GM12878 (cell line): ENCODE measurements around the gene H2AZ2. TPM values are rescaled to one million over a fixed set of nuclear protein-coding genes. Genes with fewer than 3 reads are reported as not detected.

Source experiments
- ATAC-seq: fragments of 200-7000 bp; cut with Tn5 transposase; 3 replicates; pipeline ENCODE4 v1.9.1; 2020; ENCODE audit warnings: mild to moderate bottlenecking, moderate library complexity
- BruUV-seq: library from RNA; stranded (reverse); fragments of 400-500 nt; replicated peaks from 2 replicates; lab custom pipeline; 2021; lab: Mats Ljungman, UMichigan
- CTCF ChIA-PET: fragments of 300-600 bp; sonication (Branson Sonifier 250); formaldehyde crosslinking; extraction: SDS; loops from one replicate; lab custom pipeline; 2021; ENCODE audit warnings: inconsistent platforms; lab: Yijun Ruan, JAX
- POLR2A ChIA-PET: fragments of 350-600 bp; formaldehyde crosslinking; extraction: SDS; loops from one replicate; lab custom pipeline; 2021; ENCODE audit warnings: inconsistent platforms; lab: Charles Lee
- RAD21 ChIA-PET: fragments of 300-600 bp; sonication (Branson Sonifier 250); formaldehyde crosslinking; loops from one replicate; lab custom pipeline; 2023; ENCODE audit warnings: antibody characterized with exemption; ENCODE audit not compliant: unreplicated experiment; lab: Charles Lee
- SMC1A ChIA-PET: fragments of 300-600 bp; sonication (Branson Sonifier 250); formaldehyde crosslinking; loops from one replicate; lab custom pipeline; 2023; ENCODE audit not compliant: unreplicated experiment, uncharacterized antibody; lab: Charles Lee
- DNase-seq: peaks from one replicate; pipeline ENCODE4 v3.0.0-alpha.2; 2011; ENCODE audit warnings: low read depth, low spot score
- FAIRE-seq: peaks from 3 replicates; lab custom pipeline; 2011; peaks lifted over from hg19 to GRCh38; lab: Jason Lieb, UNC
- H2AFZ ChIP-seq: 2 replicates; pipeline ENCODE4 v1.6.0; 2011; ENCODE audit warnings: low read depth, low read length, control low read depth; ENCODE audit not compliant: control insufficient read depth
- H3K27ac ChIP-seq: 2 replicates; pipeline ENCODE4 v1.5.1; 2011; ENCODE audit warnings: control low read depth; ENCODE audit not compliant: control insufficient read depth, insufficient read depth
- H3K27me3 ChIP-seq, 2 experiments: replicated peaks in 1 of 2; 2 replicates each; pipeline versions ENCODE4 v1.6.0 to v1.6.1; 2011; ENCODE audit warnings: low read length in 1 of 2; ENCODE audit not compliant: control insufficient read depth in 2 of 2, insufficient read depth in 2 of 2
- H3K36me3 ChIP-seq, 2 experiments: 2 replicates each; pipeline ENCODE4 v1.5.1; 2011; ENCODE audit warnings: low read length in 1 of 2; ENCODE audit not compliant: control insufficient read depth in 2 of 2, insufficient read depth in 2 of 2
- H3K4me1 ChIP-seq: 2 replicates; pipeline ENCODE4 v1.6.1; 2011; ENCODE audit warnings: mild to moderate bottlenecking, low read length, moderate library complexity, mixed read lengths; ENCODE audit not compliant: control insufficient read depth, insufficient read depth
- H3K4me2 ChIP-seq: 2 replicates; pipeline ENCODE4 v1.6.0; 2011; ENCODE audit warnings: control low read depth; ENCODE audit not compliant: control insufficient read depth, insufficient read depth
- H3K4me3 ChIP-seq: fragments of 200-600 bp; sonication (generic); 2 replicates; pipeline ENCODE4 v1.5.1; 2016
- H3K79me2 ChIP-seq: 2 replicates; pipeline ENCODE4 v1.6.0; 2011; ENCODE audit warnings: low read length; ENCODE audit not compliant: control insufficient read depth, insufficient read depth
- H3K9ac ChIP-seq: 2 replicates; pipeline ENCODE4 v1.8.0; 2011; ENCODE audit warnings: low read length, control low read depth, mixed read lengths; ENCODE audit not compliant: control insufficient read depth, insufficient read depth
- H3K9me3 ChIP-seq: replicated peaks from 3 replicates; pipeline ENCODE4 v1.5.1; 2011; ENCODE audit warnings: mild to moderate bottlenecking, low read length; ENCODE audit not compliant: control insufficient read depth, insufficient read depth
- H4K20me1 ChIP-seq: 2 replicates; pipeline ENCODE4 v1.6.0; 2011; ENCODE audit not compliant: control insufficient read depth, insufficient read depth
- CHD2 ChIP-seq: IDR thresholded peaks from 2 replicates; pipeline ENCODE4 v1.6.1; 2011; ENCODE audit warnings: low read depth, low read length, improper control_type of control experiment, borderline replicate concordance
- ESRRA ChIP-seq: IDR thresholded peaks from 2 replicates; pipeline ENCODE4 v1.6.1; 2012; ENCODE audit warnings: mild to moderate bottlenecking, low read length, improper control_type of control experiment
- HDAC6 ChIP-seq: fragments of 200-600 bp; sonication (generic); IDR thresholded peaks from one replicate; pipeline ENCODE4 v1.8.0; 2017; ENCODE audit warnings: antibody characterized with exemption; ENCODE audit not compliant: unreplicated experiment
- JUNB ChIP-seq: IDR thresholded peaks from 2 replicates; pipeline ENCODE4 v1.6.1; 2016; ENCODE audit warnings: antibody characterized with exemption, mild to moderate bottlenecking
- NRF1 ChIP-seq: conservative IDR thresholded peaks from 2 replicates; pipeline ENCODE4 v1.6.1; 2011; ENCODE audit warnings: mild to moderate bottlenecking, low read depth, low read length, improper control_type of control experiment
- SMAD1 ChIP-seq: fragments of 450-650 bp; IDR thresholded peaks from 2 replicates; pipeline ENCODE4 v1.6.1; 2018; ENCODE audit warnings: mild to moderate bottlenecking, low read depth; ENCODE audit not compliant: partially characterized antibody
- ZNF384 ChIP-seq: IDR thresholded peaks from 2 replicates; pipeline ENCODE4 v1.6.1; 2012; ENCODE audit warnings: low read depth, mild to moderate bottlenecking, low read length, improper control_type of control experiment, borderline replicate concordance
- WGBS: methylation state at CpG from one replicate; pipeline ENCODE4 v1.1.6; 2016; ENCODE audit warnings: low lambda C conversion rate; ENCODE audit not compliant: insufficient replicate concordance, insufficient coverage; ENCODE audit errors: missing lambda C conversion rate; 5-methylcytosine and 5-hydroxymethylcytosine counted together
- in situ Hi-C: fragments of 300-500 bp; cut with MboI; formaldehyde crosslinking; loops from 9 replicates; pipeline ENCODE4 v1.14.3; 2018; ENCODE audit warnings: mixed read lengths
- intact Hi-C: fragments of 100-400 bp; cut with micrococcal nuclease; formaldehyde crosslinking; loops from one replicate; pipeline ENCODE4 v1.14.2; 2022; ENCODE audit not compliant: unreplicated experiment
- polyA plus RNA-seq, 11 experiments: library from polyadenylated mRNA; depleted of rRNA in 4 of 11; unstranded in 6 of 11; stranded (reverse) in 5 of 11; fragments of >200 nt; fragmentation: Nextera tagmentation in 4 of 11; fragmentation: Illumina TruSeq in 1 of 11; extraction: Ambion mirVana in 4 of 11; extraction: Trizol in 1 of 11; gene quantifications; 1 replicate in 1 of 11; 2 replicates in 10 of 11; pipeline versions ENCODE4 v1.2.1 to v1.2.3, GENCODE V29; 2011 to 2016; ENCODE audit warnings: inconsistent platforms in 2 of 11, missing spikeins in 2 of 11, low read depth in 1 of 11
- total RNA-seq, 4 experiments: library from RNA; depleted of rRNA in 3 of 4; stranded (reverse); fragments of >200 nt in 3 of 4; fragmentation: Illumina TruSeq in 1 of 4; extraction: Trizol in 1 of 4; gene quantifications; 2 replicates each; pipeline versions ENCODE4 v1.2.1 to v1.2.3, GENCODE V29; 2013 to 2021
- TF ChIP-seq, protein P1 (sequence below): IDR thresholded peaks from 2 replicates; pipeline ENCODE4 v1.6.1; 2012; ENCODE audit warnings: improper control_type of control experiment, low read depth, low read length; ENCODE audit not compliant: insufficient replicate concordance

H2AZ2 gene
- total and polyA plus RNA-seq, 10 of the 15 experiments (the other 5 are each of a cell fraction or from before 2014, with no cell fraction given): 118 to 366 (median 223) TPM

DNA sequence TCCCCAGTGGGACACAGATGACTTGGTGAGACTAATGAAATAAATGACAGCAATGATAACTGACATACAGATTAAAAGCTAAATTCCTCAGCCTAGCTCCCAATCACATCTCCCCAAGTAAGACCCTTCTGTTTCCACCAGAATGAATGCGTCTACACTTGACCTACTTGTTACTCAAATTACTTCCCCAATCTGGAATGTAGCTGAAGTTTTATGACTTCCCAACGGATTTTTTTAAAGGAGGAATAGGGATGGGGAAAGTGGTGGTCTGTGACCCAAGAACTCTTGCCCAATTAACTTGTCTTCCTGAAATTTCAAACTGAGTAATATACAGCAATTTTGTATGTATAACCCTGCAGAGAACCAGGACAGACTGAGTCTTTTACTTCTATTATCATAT, 9.1 kb downstream of the H2AZ2 start:
- ChIA-PET POLR2A (no interaction called here), CTCF (interaction anchor here (1.1 to 1.3 kb wide), 2 partner anchors 9 to 13 kb away, joined by 3 read pairs; partner anchors contain the start of gene H2AZ2), RAD21 (interaction anchor here (1.1 kb wide), 1 partner anchor 10 kb away, joined by 5 read pairs; no protein-coding TSS in a partner anchor), SMC1A (interaction anchor here (0.8 to 1.6 kb wide), 4 partner anchors 8 to 139 kb away, joined by 3 to 5 read pairs (median 4); no protein-coding TSS in a partner anchor)
- Histone ChIP-seq H3K9me3 (no peaks in the 10 kb centered on the region), H3K9ac (no peak overlapping the region), H3K4me2 (no peak overlapping the region), H3K79me2 (peaks cover 31% of the 10 kb centered on the region), H2AFZ (no peak overlapping the region), H3K27me3 (no peaks in the 10 kb centered on the region), H3K4me3 (no peak overlapping the region), H3K4me1 (no peaks in the 10 kb centered on the region), H3K36me3 (peaks cover 7 to 21% of the 10 kb centered on the region in 2 experiments), H3K27ac (no peak overlapping the region), H4K20me1 (no peaks in the 10 kb centered on the region; the same call in 1 of the 2 replicates)
- intact Hi-C loops: no loop called here
- TSS peak; percentile 19 for BruUV-seq
- WGBS: 98% methylated on average over 2 of the region's 2 CpGs
- ATAC-seq: no peak
- no peak for DNase-seq
- in situ Hi-C loops: no loop called here
- FAIRE-seq: no peak
- TF ChIP-seq JUNB (no peak), SMAD1 (no peak), ZNF384 (no peak), HDAC6 (no peak), NRF1 (no peak), ESRRA (no peak), CHD2 (no peak)
- TF ChIP-seq, protein P1, sequence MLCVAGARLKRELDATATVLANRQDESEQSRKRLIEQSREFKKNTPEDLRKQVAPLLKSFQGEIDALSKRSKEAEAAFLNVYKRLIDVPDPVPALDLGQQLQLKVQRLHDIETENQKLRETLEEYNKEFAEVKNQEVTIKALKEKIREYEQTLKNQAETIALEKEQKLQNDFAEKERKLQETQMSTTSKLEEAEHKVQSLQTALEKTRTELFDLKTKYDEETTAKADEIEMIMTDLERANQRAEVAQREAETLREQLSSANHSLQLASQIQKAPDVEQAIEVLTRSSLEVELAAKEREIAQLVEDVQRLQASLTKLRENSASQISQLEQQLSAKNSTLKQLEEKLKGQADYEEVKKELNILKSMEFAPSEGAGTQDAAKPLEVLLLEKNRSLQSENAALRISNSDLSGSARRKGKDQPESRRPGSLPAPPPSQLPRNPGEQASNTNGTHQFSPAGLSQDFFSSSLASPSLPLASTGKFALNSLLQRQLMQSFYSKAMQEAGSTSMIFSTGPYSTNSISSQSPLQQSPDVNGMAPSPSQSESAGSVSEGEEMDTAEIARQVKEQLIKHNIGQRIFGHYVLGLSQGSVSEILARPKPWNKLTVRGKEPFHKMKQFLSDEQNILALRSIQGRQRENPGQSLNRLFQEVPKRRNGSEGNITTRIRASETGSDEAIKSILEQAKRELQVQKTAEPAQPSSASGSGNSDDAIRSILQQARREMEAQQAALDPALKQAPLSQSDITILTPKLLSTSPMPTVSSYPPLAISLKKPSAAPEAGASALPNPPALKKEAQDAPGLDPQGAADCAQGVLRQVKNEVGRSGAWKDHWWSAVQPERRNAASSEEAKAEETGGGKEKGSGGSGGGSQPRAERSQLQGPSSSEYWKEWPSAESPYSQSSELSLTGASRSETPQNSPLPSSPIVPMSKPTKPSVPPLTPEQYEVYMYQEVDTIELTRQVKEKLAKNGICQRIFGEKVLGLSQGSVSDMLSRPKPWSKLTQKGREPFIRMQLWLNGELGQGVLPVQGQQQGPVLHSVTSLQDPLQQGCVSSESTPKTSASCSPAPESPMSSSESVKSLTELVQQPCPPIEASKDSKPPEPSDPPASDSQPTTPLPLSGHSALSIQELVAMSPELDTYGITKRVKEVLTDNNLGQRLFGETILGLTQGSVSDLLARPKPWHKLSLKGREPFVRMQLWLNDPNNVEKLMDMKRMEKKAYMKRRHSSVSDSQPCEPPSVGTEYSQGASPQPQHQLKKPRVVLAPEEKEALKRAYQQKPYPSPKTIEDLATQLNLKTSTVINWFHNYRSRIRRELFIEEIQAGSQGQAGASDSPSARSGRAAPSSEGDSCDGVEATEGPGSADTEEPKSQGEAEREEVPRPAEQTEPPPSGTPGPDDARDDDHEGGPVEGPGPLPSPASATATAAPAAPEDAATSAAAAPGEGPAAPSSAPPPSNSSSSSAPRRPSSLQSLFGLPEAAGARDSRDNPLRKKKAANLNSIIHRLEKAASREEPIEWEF: no peak
